Small intestine (tissue), 7 donors: Measurements from ENCODE around the gene ENGASE. TPM values are rescaled to one million over a fixed set of nuclear protein-coding genes. Genes with fewer than 3 reads are reported as not detected.

ENCODE experiments used
- DNase-seq, 2 donors: peaks; one replicate each; pipeline versions ENCODE4 v3.0.0 to v3.0.0-alpha.2; 2013
- FAIRE-seq: peaks from 2 replicates; lab custom pipeline; 2012; peaks lifted over from hg19 to GRCh38; lab: Jason Lieb, UNC
- H3K27ac ChIP-seq, 3 donors: one replicate each; pipeline ENCODE4 v1.5.1; 2013; ENCODE audit warnings: low read length in 2 of 3, mild to moderate bottlenecking in 2 of 3, control low read depth in 1 of 3, inconsistent platforms in 1 of 3, low read depth in 1 of 3, moderate library complexity in 1 of 3
- H3K27me3 ChIP-seq, 3 donors: one replicate each; pipeline ENCODE4 v1.6.1; 2013; ENCODE audit warnings: low read length in 3 of 3, inconsistent platforms in 1 of 3; ENCODE audit not compliant: control insufficient read depth in 3 of 3, insufficient read depth in 3 of 3
- H3K36me3 ChIP-seq, 3 donors: one replicate each; pipeline ENCODE4 v1.6.1; 2013; ENCODE audit warnings: low read length in 3 of 3, inconsistent platforms in 1 of 3, low read depth in 1 of 3, mild to moderate bottlenecking in 1 of 3, moderate library complexity in 1 of 3; ENCODE audit not compliant: control insufficient read depth in 3 of 3, insufficient read depth in 2 of 3
- H3K4me1 ChIP-seq, 3 donors: one replicate each; pipeline ENCODE4 v1.6.1; 2013; ENCODE audit warnings: low read length in 2 of 3, inconsistent platforms in 1 of 3, low read depth in 1 of 3, mild to moderate bottlenecking in 1 of 3, moderate library complexity in 1 of 3; ENCODE audit not compliant: control insufficient read depth in 3 of 3, insufficient read depth in 2 of 3
- H3K4me3 ChIP-seq, 3 donors: one replicate each; pipeline ENCODE4 v1.5.1; 2013; ENCODE audit warnings: low read length in 3 of 3, control low read depth in 1 of 3, inconsistent platforms in 1 of 3, low read depth in 1 of 3, mild to moderate bottlenecking in 1 of 3, moderate library complexity in 1 of 3
- H3K9me3 ChIP-seq, 2 donors: one replicate each; pipeline ENCODE4 v1.6.1; 2013; ENCODE audit warnings: low read depth in 1 of 2, low read length in 1 of 2; ENCODE audit not compliant: control insufficient read depth in 2 of 2, insufficient read depth in 1 of 2
- WGBS, 3 donors: extraction: QIAGEN DNeasy Blood & Tissue Kit; methylation state at CpG; one replicate each; pipeline ENCODE4 v1.1.7; 2013; 5-methylcytosine and 5-hydroxymethylcytosine counted together
- polyA plus RNA-seq, 4 donors: library from polyadenylated mRNA; stranded (reverse) in 3 of 4; unstranded in 1 of 4; fragments of 200-250 nt in 3 of 4; fragments of 120-200 nt in 1 of 4; gene quantifications; one replicate each; pipeline versions ENCODE4 v1.2.1 to v1.2.3, GENCODE V29; 2013
- donor health status: healthy with polysubstance abuse.
- donor health status: control.
- donor health status: control.
- donor health status: Bipolar disorder and iron deficiency.
- donor health status: healthy.

Gene ENGASE
- polyA plus RNA-seq, 4 donors, result 17.6 to 87.9 (median 31.0) TPM

DNA sequence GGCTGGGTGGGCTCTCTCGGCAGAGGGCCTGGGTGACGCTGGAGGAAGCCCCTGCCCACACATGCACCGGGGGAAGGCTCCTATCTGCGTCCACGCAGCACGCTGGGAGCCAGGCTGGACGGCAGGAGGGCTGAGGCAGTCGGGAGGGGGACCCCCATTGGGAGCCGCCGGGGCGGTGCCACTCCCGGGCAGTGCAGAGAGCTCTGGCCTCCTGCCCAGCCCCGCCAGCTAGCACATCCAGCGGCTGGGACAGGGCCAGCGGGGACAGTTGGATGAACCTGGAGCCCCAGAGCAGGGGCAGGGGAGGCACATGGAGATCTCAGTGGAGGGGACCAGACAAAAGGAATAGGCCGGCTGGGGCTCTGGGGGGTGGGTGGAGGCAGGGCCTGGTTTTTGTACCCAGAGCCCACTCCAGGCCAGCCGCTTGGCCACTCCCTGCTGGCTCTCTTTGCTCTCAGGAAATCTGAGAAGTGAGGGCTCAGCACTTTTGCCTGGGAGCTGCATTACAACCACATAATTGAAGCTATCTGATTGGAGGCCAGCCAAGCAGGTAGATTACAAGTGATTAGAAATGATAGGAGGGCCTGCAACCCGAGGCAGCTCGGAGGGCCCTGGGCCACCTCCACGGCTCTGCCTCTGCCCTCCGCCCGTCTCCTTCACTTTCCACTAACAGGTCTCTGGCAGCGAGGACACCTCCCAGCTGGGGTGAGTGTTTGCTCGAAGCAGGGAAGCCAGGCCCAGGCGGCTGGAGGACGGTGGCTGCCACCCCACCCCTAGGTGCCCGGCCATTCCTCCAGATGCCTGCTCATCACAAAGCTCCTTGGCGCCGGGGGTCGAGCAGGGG, 40.1 kb downstream of the ENGASE start:
- no peak for FAIRE-seq

DNA sequence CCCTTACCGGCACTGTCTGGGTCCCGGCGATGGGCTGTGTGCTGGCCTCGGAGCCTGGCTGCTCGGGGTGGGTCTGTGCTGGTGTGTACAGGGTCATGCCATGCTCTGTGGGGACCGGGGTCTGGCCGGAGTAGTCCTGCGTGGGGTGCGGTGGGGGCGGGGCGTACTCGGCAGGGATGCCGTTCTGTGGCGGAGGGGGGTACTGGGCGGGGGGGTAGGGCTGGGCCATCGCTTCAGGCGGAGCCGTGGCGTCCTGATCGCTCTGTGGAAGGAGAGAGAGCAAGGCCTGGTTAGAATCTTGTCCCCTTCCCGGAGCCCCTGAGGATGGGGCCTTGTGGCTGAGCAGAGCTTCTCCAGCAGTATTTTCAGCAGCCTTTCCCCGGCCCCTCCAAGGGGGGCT, 40.9 kb downstream of the ENGASE start:
- DNase-seq, result no peak
- H3K27ac ChIP-seq, result no peak overlapping the region
- no peaks in the 10 kb centered on the region for H3K9me3 ChIP-seq
- H3K4me3 ChIP-seq, result no peak overlapping the region
- H3K4me1 ChIP-seq, result peaks cover 0 to 12% (median 0%) of the 10 kb centered on the region in 3 donors
- no peaks in the 10 kb centered on the region for H3K36me3 ChIP-seq
- FAIRE-seq, result no peak
- WGBS, 3 donors, result 67 to 79% (median 72%) methylated on average over 13 to 22 of the region's 22 CpGs
- H3K27me3 ChIP-seq, result no peaks in the 10 kb centered on the region

More for the DNA sequence above, 40.1 kb downstream of the ENGASE start:
- DNase-seq, result peak; percentile 54 to 61
- WGBS, 3 donors, result 10 to 33% (median 22%) methylated on average over 30 of the region's 30 CpGs
- Histone ChIP-seq H3K9me3 (no peaks in the 10 kb centered on the region), H3K4me1 (peaks cover 0 to 12% (median 0%) of the 10 kb centered on the region in 3 donors), H3K4me3 (no peak overlapping the region), H3K27me3 (no peaks in the 10 kb centered on the region), H3K36me3 (no peaks in the 10 kb centered on the region), H3K27ac (no peak overlapping the region)

DNA sequence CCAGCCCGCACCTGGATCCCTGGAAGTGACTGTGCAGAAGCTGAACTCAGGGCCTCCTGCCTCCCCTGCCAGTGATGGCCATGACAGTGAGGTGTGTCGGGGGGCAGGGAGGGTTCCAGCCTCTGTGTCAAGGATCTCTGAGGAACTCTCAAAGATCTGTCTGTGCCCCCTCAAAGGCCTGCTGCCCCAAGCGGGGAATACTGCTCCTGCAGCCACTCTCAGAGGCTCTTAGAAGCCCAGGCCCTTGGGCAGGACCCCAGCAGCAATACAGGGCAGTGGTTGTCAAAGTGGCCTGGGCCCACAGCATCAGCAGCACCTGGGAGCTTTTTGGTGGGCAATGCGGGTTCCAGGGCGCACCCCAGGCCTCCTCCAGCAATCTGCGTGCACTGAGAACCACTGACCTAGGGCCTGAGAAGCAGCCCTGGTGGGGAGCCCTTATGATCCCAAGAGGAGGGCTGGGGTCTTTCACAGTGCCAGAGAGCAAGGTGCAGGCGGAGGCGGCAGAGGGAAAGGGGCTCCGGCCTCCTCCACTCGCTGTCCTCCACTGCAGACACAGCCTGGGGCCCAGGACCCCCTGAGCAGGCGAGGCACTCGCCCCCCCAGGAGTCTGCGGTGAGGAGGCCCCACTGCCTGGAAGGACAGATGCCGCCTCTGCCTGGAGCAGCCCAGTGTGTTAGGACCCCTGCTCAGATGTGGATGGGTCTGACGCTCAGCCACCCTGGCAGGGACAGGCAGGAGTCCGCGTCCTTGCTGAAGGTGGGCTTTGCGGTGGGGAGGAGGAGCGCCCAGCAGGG, 42.1 kb downstream of the ENGASE start:
- Histone ChIP-seq H3K27ac (no peak overlapping the region), H3K36me3 (no peaks in the 10 kb centered on the region), H3K27me3 (peaks cover 0 to 4% (median 0%) of the 10 kb centered on the region in 3 donors), H3K9me3 (no peaks in the 10 kb centered on the region), H3K4me3 (no peak overlapping the region), H3K4me1 (peaks cover 0 to 12% (median 0%) of the 10 kb centered on the region in 3 donors)
- no peak for FAIRE-seq
- DNase-seq, result no peak
- 87 to 93% (median 89%) methylated on average over 13 to 19 of the region's 19 CpGs for WGBS, 3 donors

DNA sequence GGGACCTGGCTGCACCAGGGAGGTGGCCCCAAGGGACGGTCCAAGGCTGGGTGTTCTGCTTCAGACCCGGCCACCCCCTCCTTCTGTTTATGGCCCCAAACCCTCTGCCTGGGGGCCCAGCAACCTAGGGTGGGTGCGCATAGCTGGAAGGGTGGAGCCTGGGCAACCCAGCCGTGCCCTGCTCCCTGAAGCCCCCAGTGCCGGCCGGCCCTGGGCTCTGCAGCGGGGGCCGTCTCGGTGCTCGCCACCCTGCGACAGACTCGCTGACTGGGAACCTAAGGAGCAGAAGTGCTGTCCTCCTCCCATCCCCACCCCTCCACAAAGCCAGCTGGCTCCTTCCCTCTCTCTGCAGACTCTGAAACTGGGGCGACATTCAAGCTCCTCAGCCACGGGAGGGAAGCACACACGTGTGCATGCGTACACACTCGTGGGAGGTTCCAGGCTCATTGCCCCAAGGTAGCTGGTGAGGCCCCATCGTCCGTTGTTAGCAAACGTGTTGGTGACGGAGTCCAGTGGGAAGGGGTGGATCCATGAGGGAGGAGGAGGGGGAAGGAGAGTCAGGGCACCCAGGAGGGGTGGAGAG, 43.4 kb downstream of the ENGASE start:
- no peak for DNase-seq

DNA sequence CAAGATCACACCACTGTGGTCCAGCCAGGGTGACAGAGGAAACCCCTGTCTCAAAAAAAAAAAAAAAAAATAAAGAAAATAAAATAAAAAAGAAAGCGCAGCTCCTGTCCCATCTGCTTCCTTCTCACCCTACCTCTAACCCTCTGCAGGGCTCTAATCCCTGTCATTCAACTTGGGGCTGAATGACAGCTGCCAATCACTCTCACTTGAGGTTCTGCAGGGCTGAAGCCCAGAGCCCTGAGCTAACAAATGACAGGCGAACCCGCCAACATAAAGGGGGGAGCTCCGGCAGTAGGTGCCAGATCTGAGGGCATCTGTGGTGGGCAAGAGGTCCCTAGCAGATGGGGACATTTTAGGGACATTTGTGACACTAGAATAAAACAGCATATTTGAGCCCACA, 44.3 kb downstream of the ENGASE start:
- H3K4me1 ChIP-seq, result peaks cover 0 to 12% (median 0%) of the 10 kb centered on the region in 3 donors
- 84 to 88% (median 86%) methylated on average over 4 of the region's 4 CpGs for WGBS, 3 donors
- peaks cover 0 to 1% of the 10 kb centered on the region in 2 donors for H3K9me3 ChIP-seq
- no peak overlapping the region for H3K4me3 ChIP-seq
- DNase-seq, result no peak
- peaks cover 0 to 4% (median 0%) of the 10 kb centered on the region in 3 donors for H3K27me3 ChIP-seq
- no peaks in the 10 kb centered on the region for H3K36me3 ChIP-seq
- H3K27ac ChIP-seq, result no peak overlapping the region
- no peak for FAIRE-seq

More for the DNA sequence above, 43.4 kb downstream of the ENGASE start:
- H3K4me1 ChIP-seq, result peaks cover 0 to 12% (median 0%) of the 10 kb centered on the region in 3 donors
- no peak overlapping the region for H3K4me3 ChIP-seq
- FAIRE-seq, result no peak
- H3K27ac ChIP-seq, result no peak overlapping the region
- no peaks in the 10 kb centered on the region for H3K36me3 ChIP-seq
- peaks cover 0 to 4% (median 0%) of the 10 kb centered on the region in 3 donors for H3K27me3 ChIP-seq
- H3K9me3 ChIP-seq, result no peaks in the 10 kb centered on the region
- 47 to 67% (median 61%) methylated on average over 21 of the region's 21 CpGs for WGBS, 3 donors

DNA sequence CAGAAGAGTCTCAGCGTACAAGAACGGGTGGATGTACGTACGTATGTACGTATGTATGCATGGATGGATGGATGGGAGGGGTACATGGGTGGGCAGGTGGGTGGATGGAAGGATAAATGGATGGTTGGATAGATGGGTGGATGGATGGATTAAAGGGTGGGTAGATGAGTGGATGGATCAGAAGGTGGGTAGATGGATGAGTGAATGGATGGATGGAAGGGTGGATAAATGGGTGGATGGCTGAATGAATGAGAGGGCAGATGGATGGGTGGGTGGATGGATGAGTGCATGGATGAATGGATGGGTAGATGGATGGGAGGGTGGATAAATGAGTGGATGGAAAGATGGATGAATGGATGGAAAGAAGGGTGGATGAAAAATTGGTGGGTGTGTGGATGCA, 45.6 kb downstream of the ENGASE start:
- WGBS, 3 donors, result 76 to 88% (median 79%) methylated on average over 5 of the region's 5 CpGs
- H3K4me3 ChIP-seq, result no peak overlapping the region

DNA sequence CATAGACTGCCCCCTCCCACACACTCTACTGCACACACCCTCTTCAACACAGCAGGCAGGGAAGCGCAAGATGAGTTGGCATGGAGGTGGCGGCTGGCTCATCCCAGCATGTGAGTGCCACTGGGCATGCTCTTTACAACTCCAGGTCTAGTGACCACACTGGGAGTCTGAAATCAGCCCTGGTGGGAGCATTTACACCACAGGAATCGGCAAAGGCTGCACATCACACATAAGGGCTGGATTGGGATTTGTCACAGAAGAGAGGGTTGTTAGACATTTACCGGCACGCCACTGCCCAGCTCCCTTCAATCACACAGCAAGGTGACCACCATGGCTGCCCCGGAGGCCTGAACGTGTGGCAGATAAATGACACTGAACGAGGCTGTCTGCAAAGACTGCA, 49.4 kb downstream of the ENGASE start:
- Histone ChIP-seq H3K9me3 (peaks cover 0 to 3% of the 10 kb centered on the region in 2 donors), H3K4me3 (no peak overlapping the region), H3K27ac (no peak overlapping the region), H3K4me1 (no peaks in the 10 kb centered on the region), H3K27me3 (peaks cover 0 to 14% (median 0%) of the 10 kb centered on the region in 3 donors), H3K36me3 (no peaks in the 10 kb centered on the region)
- DNase-seq, result no peak
- 94% methylated on average over 8 of the region's 8 CpGs for WGBS, 3 donors
- no peak for FAIRE-seq

More for the DNA sequence above, 45.6 kb downstream of the ENGASE start:
- Histone ChIP-seq H3K9me3 (peaks cover 0 to 3% of the 10 kb centered on the region in 2 donors), H3K27ac (no peak overlapping the region), H3K4me1 (peaks cover 0 to 1% (median 0%) of the 10 kb centered on the region in 3 donors), H3K36me3 (no peaks in the 10 kb centered on the region), H3K27me3 (peaks cover 0 to 7% (median 0%) of the 10 kb centered on the region in 3 donors)
- DNase-seq, result no peak
- FAIRE-seq, result no peak
